ENCODE results near the gene ANAPC1.
"Not testable (repeated sequence)": the region's sequence is repeated elsewhere in the genome, so short reads cannot be mapped to it uniquely, and the experiment has no call there.

The ANAPC1 gene

GRCh38 chr2:111727611-111728110, 156.3 kb downstream of the ANAPC1 start:
- peak; percentile 68 for DNase-seq

- peak; percentile 40 for DNase-seq
Measured at GRCh38 chr2:111725742-111726141, 158.3 kb downstream of the ANAPC1 start.

GRCh38 chr2:111719610-111720009, 164.4 kb downstream of the ANAPC1 start:
- not testable (repeated sequence) for DNase-seq
